Right forelimb (tissue), 1 donor: Measurements from ENCODE around the gene PRAME.
"Not testable (repeated sequence)": the region's sequence is repeated elsewhere in the genome, so short reads cannot be mapped to it uniquely, and the experiment has no call there.

ENCODE experiments used
- DNase-seq: peaks from one replicate; pipeline ENCODE4 v3.0.0-alpha.2; 2018

PRAME gene, protein sequence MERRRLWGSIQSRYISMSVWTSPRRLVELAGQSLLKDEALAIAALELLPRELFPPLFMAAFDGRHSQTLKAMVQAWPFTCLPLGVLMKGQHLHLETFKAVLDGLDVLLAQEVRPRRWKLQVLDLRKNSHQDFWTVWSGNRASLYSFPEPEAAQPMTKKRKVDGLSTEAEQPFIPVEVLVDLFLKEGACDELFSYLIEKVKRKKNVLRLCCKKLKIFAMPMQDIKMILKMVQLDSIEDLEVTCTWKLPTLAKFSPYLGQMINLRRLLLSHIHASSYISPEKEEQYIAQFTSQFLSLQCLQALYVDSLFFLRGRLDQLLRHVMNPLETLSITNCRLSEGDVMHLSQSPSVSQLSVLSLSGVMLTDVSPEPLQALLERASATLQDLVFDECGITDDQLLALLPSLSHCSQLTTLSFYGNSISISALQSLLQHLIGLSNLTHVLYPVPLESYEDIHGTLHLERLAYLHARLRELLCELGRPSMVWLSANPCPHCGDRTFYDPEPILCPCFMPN

DNA sequence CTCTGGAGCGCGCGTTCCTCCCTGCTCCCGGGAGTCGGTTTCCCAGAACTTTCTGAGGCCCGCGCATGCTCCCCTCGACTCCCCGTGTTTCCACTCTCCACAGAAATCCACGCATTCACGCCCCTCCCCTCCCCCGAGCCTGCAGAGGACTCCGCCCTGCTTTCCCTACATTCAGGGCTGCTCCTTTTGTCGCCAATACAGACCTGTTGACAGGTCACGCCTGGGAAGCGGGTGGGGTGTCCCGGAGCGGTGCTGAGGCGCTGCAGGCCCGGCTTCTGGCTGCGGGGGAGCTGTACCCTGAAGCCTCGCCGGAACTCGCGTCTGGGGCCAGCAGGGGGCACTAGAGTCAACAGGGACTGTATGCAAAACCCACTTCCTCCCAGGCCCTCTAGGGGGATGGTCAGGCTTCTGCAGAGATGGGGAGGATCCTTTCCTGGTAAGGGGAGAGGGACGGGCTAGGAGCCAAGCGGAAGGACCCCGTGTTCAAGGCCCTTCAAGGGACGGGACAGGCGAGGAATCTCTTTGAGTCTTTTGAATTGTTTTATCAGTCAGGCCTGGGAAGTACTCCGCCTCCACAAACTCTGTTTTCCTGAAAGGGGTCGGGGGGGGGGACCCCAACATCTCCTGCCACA, at the start of gene PRAME:
PRAME (minus strand) TSS at position 294 of the 632 bp plus-strand sequence. CDS start 2,433 bp downstream, outside the sequence.
- DNase-seq, result no peak

DNA sequence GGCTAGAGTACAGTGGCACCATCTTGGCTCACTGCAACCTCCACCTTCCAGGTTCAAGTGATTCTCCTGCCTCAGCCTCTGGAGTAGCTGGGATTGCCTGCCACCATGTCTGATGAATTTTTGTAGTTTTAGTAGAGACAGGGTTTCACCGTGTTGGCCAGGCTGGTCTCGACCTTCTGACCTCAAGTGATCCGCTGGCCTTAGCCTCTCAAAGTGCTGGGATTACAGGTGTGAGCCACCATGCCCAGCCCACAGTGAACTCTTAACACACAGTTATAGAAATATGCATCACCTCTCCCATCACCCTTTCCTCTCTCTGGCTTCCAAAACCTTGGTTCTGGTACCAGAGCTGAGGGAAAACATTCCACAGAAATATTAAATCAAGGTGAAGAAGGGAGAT, 49.0 kb upstream of the PRAME start:
- not testable (repeated sequence) for DNase-seq

DNA sequence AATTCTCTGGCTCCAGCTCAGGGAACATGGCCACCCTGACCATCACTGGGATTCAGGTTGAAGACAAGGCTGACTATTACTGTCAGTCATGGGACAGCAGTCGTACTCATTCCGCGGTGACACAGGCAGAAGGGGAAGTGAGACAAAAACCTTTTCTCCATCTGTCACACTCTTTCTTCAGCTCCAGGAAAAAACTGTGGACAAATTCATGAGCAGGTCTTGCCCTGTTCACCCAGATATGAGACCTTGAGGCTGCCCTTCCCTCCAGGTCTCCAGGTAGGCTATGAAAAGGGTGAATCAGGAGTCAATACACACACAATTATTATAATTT, 46.0 kb upstream of the PRAME start:
- DNase-seq, result no peak

DNA sequence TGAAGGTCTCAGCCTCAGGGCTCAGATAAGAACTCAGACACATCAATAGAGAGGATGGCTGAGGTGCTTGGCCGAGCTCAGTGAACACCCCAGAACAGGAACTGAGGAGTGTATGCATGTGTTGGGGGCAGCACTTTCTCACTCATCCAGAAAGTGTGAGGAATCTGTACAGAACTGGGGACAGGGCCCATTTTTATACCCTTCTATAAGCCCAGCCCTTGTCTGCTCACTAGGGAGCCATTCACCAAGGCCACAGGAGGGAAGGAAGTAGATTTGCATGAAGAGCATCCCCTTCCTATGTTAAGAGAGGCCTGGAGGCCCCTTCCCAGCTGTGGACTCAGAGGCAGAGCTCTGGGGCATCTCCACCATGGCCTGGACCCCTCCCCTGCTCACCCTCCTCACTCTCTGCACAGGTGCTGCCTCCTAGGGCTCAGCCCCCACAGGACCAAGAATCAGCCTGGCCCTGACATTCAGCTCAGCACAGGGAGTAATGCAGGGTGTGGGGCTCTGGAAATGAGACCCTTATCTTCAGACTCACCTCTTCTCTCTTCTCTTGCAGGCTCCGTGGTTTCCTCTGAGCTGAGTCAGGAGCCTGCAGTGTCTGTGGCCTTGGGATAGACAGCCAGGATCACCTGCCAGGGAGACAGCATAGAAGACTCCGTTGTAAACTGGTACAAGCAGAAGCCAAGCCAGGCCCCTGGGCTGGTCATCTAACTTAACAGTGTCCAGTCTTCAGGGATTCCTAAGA, 45.4 kb upstream of the PRAME start:
- no peak for DNase-seq

DNA sequence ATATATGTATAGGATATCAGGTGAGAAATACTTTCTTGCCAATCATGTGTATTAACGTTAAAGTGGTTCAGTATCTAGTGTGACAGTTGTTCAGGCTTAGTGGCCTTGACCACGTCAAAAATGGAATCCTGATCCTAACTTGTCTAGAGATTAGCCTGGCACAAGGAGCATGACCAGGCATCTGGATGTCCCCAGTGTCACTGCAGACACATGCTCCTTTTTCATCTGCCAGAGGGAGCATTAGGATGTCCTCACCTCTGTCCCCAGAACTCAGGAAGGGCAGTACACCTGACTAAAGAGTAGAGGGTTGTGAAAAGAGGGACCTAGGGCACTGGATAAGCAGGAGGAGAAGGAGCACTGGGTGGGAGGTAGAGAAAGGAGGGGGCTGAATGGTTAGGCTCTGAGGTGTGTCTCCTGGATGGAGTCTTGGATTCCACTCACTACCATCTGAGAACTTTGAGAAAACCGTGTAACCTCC, 44.4 kb upstream of the PRAME start:
- DNase-seq, result no peak

DNA sequence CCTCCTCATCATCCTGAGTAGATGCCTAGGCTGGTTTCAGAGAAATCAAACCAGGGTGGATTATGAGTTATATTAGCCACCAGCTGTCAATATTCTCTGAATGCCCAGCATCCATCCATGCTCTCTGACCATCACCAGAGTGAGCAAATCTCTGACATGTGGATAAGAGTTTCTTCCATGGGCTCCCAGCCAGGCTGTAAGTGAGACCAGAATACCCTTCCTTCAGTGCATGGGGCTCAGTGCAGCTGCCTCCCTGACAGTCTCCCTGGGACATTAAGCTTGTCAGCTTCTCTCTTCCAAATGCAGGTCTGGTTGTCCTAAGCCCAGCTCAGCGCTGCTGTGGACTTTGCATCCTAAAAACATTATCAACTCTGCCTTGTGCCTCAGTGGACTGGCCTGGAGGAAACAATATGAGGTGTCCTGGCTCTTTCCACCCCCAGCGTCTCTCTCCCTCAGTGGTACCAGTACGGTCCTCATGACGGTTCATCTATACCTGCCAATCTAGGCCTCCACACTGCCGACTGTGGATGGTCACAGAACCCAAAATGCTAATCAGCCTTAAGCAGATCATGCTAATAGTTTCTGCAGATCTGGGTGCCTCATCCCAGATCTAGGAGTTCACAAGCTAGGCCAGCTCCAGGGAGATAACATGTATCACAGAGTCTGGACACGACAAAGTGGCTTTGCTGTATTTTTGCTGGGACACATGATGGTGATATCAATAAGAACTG, 41.6 kb upstream of the PRAME start:
- no peak for DNase-seq

DNA sequence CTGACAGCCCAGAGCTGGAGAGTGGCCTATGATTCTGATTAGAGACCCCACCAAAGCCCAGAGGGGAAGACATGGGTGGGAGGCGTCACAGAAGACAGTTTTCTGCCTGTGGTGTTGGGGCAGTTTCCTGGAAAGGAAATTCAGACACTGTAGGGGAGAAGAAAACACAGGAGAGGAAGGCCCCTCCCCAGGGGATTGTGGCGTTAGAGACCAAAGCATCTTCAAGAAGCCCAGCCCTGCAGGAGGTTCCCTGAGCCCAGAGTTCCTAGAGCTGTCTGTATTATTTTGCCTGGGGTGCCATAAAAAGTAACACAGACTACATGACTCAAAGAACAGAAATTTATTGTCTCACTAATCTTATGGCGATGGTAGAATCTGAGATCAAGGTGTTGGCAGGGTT, 40.2 kb upstream of the PRAME start:
- no peak for DNase-seq

DNA sequence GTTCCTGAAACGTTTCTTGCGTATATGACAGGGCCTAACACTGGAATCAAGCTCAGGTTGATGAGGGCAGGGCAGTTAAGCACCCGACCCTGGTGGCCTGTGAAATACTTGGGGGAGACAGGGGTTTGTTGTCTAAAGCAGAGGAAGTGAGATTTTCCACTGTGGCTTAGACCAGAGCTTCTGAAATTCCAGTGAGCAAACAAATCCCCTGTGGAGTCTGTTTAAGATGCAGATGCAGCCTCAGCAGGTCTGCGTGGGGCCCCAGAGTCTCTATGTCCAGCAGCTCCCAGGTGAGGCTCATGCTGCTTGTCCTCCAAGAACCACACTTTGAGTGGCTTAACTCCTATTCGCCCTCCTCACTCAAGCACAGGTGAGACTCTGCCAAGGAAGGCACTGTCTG, 39.1 kb upstream of the PRAME start:
- no peak for DNase-seq

DNA sequence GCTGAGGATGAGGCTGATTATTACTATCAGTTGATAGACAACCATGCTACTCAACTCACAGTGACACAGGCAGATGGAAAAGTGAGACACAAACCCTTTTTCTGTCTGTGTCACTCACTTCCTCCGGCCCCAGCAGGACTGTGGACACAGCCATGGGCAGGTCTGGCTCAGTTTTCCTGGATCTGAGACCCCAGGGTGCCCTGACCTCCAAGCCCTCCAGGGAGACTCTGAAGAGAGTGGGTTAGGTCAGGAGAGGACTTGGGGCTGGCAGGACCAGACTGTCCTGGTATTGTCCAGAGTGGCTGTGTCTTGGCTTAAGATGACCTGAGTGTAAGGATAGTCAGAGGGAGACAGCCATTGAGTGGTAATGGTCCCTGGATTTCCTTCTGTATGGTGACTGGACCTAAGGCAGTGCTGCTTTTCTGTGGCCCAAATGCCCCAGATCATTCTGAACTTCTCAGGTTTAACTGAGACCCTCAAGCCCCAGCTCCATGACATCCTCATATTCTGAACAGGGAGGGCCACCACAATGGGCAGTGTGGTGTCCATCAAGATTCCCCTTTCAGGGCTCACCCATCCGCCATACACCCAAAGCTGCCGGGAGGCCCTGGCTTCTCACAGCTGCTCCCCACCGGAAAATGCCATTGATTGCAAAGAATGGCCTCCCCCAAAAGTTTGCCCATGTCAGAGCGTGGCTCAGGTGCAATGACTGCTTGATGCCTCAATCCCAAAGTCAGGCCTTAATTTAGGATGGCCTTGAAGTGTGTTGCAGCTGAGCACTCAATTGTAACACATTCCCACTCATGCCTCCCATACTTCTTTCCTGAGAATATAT, 36.2 kb upstream of the PRAME start:
- no peak for DNase-seq

DNA sequence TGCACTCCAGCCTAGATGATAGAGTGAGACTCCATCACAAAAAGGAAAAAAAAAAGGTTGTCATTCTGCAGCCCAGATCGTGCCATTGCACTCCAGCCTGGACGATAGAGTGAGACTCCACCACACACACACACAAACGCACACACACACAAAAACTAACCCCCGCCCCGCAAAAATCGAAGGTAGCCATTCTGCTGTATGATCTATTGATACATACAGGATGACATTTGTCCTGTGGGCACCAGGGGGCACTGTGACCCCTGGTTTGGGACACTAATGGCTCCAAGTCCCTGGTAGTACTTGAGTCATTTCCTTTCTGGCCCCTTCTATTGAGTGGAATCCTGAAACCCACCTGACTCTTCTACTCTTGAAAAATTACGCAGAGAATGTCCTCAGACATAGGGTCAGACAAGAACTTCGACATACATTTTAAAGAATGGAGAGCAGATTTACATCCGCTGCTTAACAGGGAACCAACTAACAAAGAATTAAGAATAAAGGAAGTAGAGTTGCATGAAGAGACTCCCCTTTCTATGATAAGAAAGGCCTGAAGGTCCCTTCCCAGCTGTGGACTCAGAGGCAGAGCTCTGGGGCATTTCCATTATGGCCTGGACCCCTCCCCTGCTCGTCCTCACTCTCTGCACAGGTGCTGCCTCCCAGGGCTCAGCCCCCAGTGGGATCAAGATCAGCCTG, 35.0 kb upstream of the PRAME start:
- DNase-seq, result no peak

DNA sequence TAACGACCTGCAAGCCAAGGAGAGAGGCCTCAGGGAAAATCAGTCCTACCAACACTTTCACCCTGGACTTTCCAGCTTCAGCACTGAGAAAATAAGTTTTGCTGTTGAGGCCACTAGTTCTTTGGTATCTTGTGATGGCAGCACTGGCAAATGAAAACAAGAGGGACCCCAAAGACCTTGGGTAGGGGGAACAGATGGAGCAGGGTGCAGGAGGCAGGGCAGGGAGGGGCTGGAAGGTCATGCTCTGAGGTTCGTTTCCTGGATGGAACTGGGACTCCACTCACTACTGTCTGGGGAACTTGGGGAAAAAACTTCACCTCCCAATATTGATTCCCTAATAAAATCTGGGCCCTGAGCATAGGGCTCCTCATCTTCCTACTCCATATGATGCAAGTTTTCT, 34.2 kb upstream of the PRAME start:
- DNase-seq, result no peak

DNA sequence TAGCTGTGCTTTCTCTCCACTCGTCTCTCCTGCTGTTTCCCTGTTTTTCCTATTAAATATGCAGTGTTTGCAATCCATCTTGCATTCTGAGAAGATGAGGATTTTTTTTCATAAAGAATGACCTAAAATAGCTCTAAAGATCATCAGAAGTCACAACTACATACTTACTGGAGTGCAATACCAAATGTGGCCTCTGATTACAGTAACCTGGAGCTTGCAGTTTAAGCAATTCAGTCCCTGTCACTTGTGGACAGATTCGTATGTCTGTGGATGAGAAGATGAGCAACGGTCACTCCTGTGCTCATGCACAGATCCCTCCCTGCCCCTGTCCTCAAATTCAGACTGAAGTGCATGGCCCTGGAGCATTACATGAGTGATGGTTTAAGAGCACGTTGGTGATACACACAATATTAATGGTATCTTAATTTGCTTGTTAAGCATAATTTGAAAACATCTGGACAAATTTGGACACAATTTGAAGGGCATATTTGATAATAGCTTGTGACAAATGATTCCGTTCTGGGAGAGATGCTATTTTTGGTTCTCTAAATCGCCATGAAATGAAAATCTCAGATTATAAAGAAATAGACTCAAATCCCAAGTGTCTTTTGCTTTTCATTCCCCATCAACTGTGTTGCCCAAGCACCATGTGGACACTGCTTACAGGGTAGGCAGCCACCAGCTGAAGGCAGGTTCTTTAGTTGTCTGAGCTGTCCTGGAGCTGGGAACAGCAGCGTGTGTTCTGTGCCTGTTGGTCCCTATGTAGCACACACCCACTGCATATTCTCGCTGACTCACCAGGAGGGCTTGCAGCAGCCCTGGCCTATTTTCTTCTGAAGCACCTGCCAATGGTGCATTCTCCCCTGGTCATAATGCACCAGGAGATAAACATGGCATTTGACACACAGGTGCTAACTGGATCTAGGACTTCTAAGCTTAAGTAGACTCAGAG, 32.6 kb upstream of the PRAME start:
- DNase-seq, result no peak

DNA sequence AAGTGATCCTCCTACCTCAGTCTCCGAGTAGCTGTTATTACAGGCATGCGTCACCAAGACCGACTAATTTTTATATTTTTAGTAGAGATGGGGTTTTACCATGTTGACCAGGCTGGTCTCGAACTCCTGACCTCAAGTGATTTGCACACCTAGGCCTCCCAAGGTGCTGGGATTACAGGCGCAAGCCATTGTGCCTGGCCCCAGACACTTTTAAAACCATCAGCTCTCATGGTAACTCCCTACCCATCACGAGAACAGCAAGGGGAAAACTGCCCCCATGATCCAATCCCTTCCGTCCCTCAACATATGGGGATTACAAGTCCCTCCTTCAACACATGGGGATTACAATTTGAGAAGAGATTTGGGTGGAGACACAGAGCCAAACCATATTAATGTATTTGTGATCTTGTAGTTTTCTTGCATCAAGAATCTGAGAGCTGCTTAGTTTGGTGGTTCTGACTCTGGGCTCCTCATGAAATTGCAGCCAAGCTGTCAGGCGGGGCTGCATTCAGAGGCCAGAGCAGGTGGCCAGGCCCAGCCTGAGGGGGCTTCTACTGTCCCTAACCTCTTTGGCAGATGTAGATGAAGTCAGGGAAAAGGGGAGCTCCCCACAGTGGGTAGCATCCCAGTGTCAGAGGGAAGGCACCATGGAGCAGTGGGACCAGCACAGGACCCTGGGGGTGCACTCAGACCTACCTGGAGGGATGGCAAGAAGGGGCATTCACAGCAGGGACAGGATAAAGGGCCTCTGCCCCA, 31.2 kb upstream of the PRAME start:
- DNase-seq, result no peak

DNA sequence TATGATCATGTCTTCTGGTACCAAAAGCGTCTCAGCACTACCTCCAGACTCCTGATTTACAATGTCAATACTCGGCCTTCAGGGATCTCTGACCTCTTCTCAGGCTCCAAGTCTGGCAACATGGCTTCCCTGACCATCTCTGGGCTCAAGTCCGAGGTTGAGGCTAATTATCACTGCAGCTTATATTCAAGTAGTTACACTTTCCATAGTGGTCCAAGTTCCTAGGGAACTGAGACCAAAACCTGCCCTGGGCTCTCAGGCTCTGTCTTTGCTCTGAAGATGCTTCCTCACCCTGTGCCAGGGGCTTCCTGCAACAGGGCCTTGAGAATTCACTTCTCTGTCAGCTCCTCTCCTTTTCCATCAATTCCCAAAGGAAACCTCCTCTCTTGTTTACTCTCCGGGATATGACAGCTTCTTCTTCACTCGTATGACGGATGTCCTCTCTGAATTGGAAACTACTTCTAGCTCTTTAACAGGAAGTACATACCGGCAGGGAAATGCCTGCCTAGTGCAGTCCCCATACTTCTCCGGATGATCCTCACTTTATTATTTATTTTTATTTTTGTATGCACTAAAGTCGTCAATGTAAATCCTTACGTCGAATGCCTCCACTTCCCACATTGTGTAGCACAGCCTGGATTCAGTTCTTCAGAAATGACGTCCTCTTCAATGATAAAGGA, 29.6 kb upstream of the PRAME start:
- DNase-seq, result no peak

DNA sequence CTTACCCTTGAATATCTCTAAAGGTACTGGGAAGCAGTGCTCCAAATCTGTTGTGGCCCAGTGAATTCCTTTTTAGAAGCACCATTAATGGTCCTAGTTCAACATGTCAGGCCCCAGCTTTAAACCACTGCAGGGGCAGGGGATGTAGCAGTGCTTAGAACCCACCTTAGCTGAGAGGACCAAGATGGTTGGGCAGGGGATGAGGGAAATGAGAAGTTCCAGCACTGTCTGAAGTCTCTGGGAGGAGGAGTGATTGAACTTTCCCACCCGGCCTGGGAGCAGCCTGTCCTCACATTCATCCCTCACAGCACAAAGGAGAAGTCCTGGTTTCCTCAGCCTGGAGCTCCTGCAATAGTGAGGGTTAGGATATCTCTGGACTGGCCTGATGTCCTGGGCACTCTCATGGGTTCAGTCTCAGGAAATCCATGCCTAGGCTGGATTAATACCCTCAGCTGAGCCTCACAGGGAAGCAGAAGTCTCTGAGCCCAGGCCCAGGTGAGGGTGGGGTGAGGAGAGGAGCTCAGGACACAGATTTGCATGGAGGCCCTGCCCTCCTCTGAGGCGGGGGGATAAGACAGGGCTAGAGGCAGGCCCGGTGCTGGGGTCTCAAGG, 28.6 kb upstream of the PRAME start:
- DNase-seq, result no peak

DNA sequence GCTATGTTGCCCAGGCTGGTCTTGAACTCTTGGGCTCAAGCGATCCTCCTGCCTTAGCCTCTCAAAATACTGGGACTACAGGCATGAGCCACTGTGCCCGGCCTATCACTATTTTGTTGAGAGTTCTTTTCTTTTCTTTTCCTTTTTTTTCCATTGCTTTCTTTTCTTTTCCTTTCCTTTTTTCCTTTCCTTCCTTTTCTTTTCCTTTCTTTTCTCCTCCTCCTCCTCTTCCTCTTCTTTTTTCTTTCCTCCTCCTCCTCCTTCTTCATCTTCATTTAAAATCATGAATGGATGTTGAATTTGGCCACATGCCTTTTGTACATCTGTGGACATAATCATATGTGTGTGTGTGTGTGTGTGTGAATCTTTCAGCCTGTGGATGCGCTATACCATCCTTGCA, 25.7 kb upstream of the PRAME start:
- no peak for DNase-seq

DNA sequence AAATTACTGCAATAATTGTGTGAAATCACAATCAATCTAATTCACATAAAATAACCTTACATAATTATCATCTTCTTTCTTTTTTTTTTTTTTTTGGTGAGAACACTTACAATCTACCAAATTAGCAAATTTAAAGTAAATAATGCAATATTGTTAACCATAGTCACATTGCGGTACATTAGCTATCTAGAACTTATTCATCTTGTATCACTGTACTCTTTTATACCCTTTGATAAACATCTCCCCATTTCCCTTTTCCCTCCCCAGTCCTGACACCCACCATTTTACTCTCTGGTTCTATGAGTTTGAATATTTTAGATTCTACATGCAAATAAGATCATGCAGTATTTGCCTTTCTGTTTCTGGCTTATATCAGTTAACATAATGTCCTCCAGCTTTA, 24.0 kb upstream of the PRAME start:
- DNase-seq, result no peak

DNA sequence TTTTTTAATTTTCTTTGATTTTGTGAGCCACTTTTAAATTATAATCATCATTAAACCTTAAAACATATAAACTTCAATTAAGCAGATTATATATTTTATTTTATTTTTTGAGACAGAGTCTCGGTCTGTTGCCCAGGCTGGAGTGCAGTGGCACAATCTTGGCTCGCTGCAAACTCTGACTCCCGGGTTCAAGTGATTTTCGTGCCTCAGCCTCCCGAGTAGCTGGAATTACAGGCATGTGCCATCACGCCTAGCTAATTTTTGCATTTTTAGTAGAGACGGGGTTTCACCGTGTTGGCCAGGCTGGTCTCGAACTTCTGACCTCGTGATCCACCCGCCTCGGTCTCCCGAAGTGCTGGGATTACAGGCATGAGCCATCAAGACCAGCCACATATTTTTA, 22.5 kb upstream of the PRAME start:
- not testable (repeated sequence) for DNase-seq
